Choroid plexus epithelial cell (primary cell): ENCODE results near the gene TM6SF1.

Experiments
- DNase-seq: peaks from one replicate; pipeline ENCODE4 v3.0.0-alpha.2; 2010; ENCODE audit warnings: low read depth
- H3K4me3 ChIP-seq: 2 replicates; pipeline ENCODE4 v1.5.1; 2011; ENCODE audit warnings: low read depth, mild to moderate bottlenecking, control low read depth, low read length, moderate library complexity
- TF ChIP-seq, protein P1 (sequence below): conservative IDR thresholded peaks from 2 replicates; pipeline ENCODE4 v1.5.1; 2011; ENCODE audit warnings: low read depth, mild to moderate bottlenecking, control low read depth, inconsistent platforms, low read length, moderate library complexity

The TM6SF1 gene

DNA sequence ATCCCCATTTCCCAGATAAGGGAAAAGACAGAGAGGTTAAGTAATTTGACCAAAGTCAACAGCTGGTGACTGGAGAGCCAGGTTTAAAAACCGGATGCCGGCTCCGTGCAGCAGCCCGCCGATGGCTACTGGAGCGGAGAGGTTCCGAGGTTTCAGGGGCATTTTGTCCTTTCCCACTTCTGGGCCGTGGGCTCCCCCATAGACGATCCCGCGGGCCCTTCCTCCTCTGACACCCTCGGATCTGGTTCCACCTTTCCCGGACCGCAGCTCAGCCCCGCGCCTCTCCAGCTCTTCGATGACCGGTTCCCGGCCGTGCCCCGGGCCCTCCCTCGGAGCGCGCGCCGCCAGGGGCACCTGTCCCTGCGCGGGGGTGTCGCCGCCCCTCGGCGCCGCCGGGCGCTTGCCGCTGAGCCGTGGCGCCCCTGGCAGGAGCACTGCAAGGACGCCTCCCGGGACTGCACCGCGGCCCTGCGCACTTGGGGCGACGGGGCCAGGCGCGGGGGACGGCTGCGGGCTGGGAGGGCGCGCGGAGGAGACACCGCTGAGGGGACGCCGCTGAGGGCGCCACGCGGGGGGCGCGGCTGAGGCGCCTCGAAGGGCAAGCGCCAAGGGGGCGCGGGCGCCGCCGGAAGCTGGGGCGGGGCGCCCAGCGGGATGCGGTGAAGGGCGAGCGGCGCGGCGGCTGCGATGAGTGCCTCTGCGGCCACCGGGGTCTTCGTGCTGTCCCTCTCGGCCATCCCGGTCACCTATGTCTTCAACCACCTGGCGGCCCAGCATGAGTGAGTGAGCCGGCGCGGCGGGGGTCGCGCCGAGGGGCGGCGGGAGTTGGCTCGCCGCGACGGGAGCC, at the start of gene TM6SF1:
TM6SF1 (plus strand) TSS at position 652 of the 847 bp plus-strand sequence; CDS start at position 688, 36 bp downstream.
- H3K4me3 ChIP-seq: peak within 1 kb of the TSS; percentile 61
- TF ChIP-seq, protein P1, sequence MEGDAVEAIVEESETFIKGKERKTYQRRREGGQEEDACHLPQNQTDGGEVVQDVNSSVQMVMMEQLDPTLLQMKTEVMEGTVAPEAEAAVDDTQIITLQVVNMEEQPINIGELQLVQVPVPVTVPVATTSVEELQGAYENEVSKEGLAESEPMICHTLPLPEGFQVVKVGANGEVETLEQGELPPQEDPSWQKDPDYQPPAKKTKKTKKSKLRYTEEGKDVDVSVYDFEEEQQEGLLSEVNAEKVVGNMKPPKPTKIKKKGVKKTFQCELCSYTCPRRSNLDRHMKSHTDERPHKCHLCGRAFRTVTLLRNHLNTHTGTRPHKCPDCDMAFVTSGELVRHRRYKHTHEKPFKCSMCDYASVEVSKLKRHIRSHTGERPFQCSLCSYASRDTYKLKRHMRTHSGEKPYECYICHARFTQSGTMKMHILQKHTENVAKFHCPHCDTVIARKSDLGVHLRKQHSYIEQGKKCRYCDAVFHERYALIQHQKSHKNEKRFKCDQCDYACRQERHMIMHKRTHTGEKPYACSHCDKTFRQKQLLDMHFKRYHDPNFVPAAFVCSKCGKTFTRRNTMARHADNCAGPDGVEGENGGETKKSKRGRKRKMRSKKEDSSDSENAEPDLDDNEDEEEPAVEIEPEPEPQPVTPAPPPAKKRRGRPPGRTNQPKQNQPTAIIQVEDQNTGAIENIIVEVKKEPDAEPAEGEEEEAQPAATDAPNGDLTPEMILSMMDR: no peak
- peak; percentile 18 for DNase-seq

DNA sequence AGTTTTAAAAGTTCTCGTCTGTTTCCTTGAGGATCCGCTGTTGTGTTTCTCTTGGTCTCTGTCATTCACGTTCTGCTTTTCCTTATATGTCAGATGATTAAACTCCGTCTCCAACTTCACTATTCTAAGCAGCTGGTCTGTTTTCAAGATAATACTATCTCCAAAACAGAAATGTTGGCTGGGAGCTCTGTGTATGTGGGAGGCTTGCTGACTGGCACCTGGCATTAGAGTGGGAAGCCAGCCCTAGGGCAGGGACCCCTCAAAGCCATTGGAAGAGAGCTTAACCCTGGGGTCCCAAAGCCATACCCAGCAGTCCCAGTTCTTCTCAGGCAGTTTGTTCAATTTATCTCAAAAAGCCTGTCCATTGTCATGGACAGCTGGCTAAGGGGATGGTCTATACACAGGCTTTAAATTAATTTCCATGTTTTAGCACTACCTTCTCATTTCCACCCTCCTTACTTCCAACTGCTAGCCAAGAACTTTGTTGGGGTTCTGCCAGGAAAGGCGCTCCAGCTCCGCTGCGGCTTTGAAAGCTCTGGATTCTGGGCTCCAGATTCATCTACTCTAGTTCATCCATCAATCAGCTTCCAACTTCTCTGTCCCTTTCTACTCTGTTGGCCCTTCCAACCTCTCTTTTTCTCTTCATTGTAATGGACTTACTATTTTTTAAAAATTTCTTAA, 49.6 kb upstream of the TM6SF1 start:
- no peak overlapping the region for H3K4me3 ChIP-seq
- DNase-seq: no peak
- TF ChIP-seq, protein P1: no peak

DNA sequence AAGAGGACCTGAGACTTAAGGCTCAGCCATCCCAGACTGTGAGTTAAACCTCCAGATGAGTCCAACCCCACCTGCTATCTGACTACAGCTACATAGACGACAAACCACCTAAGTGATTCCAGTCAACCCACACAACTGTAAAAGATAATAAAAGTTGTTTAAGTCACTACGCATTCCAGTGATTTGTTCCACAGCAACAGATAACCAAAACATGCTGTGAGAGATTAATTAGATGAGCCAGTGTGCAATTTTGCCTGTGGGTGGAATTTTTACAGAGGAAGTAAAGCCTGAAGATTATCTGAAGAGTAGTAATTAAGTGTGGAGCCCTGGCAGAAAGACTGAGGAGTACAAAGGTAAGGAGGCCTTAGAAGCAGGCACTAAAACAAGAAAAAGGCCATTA, 45.8 kb upstream of the TM6SF1 start:
- H3K4me3 ChIP-seq: no peak overlapping the region
- TF ChIP-seq, protein P1: no peak
- DNase-seq: peak; percentile 15

DNA sequence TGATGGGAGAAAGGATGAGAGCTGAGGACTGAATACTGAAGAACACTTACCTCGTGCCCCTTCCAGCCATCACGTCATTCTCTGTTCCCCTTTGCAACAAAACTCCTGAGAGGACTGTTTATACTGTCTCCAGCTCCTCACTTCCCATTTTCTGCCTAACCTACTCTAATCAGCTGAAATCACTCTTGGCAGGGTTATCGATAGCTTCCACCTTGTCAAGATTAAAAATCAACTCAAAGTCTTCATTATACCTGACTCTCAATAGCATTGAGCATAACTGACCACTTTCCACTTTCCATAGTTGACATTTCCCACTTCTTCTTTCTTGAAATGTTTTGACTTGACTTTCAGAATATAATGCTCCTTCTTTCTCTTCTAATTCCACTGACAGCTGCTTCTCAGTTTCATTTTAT, 44.7 kb upstream of the TM6SF1 start:
- TF ChIP-seq, protein P1: no peak

DNA sequence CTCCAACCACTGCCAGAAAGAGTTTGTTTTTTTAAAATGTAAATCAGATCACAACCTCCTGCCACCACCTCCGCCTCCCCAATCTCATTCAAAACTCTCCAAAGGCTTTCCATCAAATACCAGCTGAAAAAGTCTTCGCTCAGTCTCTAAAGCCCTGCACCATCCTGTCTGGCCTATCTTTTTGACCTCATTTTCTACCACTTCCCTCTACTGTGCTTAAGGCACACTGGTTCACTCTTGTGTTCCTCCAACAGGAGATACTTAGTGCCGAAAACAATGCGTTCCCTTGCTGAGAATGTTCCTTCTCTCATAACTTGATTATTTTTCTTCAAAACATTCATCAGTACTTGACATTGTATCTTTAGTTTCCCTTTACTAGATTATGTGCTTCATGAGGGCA, 43.9 kb upstream of the TM6SF1 start:
- DNase-seq: no peak
- H3K4me3 ChIP-seq: no peak overlapping the region
- TF ChIP-seq, protein P1: no peak

More for the DNA sequence above, 44.7 kb upstream of the TM6SF1 start:
- DNase-seq: no peak
- H3K4me3 ChIP-seq: no peak overlapping the region

DNA sequence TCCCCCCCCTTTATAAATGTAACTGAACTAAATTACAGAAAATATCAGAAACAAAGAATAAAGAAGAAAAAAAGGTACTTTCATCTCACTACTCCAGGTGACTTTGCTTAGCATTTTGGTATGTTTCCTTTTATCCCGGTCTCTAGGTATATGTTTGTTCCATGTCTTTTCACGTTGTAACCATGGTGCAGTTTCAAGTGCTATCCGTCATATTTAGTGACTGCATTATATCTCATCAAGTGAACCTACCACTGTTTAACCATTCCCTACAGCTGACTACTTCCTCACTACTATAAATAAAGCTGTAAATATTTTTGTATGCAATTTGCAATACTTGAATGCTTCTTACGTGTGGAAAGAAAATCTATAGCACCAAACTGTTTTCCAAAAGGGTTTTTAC, 42.6 kb upstream of the TM6SF1 start:
- TF ChIP-seq, protein P1: no peak
- peak; percentile 21 for DNase-seq
- peak overlapping the region; percentile 69 for H3K4me3 ChIP-seq
